ENCODE results near the gene NDUFAF2.

DNA sequence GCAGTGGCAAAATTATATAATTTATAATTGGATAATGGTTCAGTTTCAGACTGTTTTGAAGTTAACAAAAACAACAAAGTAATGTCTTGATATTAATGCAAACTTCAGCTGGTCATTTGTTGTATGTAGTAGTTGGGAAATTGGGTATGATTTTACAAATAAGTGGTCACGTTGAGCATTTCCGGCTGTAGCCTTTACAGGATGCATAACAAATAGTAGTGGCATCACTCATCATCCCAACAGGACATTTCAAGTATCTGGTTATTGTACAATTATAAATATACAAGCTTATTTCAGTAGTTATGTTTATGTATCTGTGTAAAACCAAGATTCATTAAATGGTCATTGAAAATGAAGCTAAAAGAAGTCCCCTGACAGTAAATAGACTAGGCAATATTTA, 144.3 kb downstream of the NDUFAF2 start:
- TF ChIP-seq, protein P1, sequence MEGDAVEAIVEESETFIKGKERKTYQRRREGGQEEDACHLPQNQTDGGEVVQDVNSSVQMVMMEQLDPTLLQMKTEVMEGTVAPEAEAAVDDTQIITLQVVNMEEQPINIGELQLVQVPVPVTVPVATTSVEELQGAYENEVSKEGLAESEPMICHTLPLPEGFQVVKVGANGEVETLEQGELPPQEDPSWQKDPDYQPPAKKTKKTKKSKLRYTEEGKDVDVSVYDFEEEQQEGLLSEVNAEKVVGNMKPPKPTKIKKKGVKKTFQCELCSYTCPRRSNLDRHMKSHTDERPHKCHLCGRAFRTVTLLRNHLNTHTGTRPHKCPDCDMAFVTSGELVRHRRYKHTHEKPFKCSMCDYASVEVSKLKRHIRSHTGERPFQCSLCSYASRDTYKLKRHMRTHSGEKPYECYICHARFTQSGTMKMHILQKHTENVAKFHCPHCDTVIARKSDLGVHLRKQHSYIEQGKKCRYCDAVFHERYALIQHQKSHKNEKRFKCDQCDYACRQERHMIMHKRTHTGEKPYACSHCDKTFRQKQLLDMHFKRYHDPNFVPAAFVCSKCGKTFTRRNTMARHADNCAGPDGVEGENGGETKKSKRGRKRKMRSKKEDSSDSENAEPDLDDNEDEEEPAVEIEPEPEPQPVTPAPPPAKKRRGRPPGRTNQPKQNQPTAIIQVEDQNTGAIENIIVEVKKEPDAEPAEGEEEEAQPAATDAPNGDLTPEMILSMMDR (IDR thresholded peaks at IDR 0.05): no peak
- TF ChIP-seq POLR2A (IDR thresholded peaks at IDR 0.05): no peak
